MM.1S (cell line): ENCODE data around the gene TACR2.

Experiments
- EZH2phosphoT487 ChIP-seq: fragments of 300-600 bp; sonication (generic); IDR thresholded peaks from 2 replicates; pipeline ENCODE4 v1.6.1; 2018; ENCODE audit warnings: antibody characterized with exemption, low read length
- TF ChIP-seq, protein P1 (sequence below): fragments of 300-600 bp; sonication (generic); IDR thresholded peaks from 2 replicates; pipeline ENCODE4 v1.5.1; 2016; ENCODE audit warnings: antibody characterized with exemption, low read length, mixed read lengths

GRCh38 chr10:69459101-69459790 lies 42.5 kb upstream of the TACR2 start:
- TF ChIP-seq, protein P1, sequence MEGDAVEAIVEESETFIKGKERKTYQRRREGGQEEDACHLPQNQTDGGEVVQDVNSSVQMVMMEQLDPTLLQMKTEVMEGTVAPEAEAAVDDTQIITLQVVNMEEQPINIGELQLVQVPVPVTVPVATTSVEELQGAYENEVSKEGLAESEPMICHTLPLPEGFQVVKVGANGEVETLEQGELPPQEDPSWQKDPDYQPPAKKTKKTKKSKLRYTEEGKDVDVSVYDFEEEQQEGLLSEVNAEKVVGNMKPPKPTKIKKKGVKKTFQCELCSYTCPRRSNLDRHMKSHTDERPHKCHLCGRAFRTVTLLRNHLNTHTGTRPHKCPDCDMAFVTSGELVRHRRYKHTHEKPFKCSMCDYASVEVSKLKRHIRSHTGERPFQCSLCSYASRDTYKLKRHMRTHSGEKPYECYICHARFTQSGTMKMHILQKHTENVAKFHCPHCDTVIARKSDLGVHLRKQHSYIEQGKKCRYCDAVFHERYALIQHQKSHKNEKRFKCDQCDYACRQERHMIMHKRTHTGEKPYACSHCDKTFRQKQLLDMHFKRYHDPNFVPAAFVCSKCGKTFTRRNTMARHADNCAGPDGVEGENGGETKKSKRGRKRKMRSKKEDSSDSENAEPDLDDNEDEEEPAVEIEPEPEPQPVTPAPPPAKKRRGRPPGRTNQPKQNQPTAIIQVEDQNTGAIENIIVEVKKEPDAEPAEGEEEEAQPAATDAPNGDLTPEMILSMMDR: no peak
- TF ChIP-seq EZH2phosphoT487: no peak
